Heart right ventricle (tissue), 16 donors: ENCODE measurements around the gene OSBPL9. TPM values are rescaled to one million over a fixed set of nuclear protein-coding genes. Genes with fewer than 3 reads are reported as not detected.
A peak's percentile ranks its signal among the peaks of the same experiment; 100 is the strongest.
"Not testable (repeated sequence)": the region's sequence is repeated elsewhere in the genome, so short reads cannot be mapped to it uniquely, and the experiment has no call there.

Experiments
- ATAC-seq, 8 donors: fragments of 200-7000 bp; cut with Tn5 transposase; one replicate each; pipeline ENCODE4 v1.9.1; 2020; ENCODE audit warnings: mild to moderate bottlenecking in 8 of 8, moderate library complexity in 8 of 8, moderate number of reproducible peaks in 1 of 8
- DNase-seq, 2 donors: peaks; one replicate each; pipeline ENCODE4 v3.0.0-alpha.2; 2020
- H3K27ac ChIP-seq, 10 donors: fragments of 200-600 bp; sonication (generic) in 2 of 10; one replicate each; pipeline versions ENCODE4 v1.5.0 to v1.8.0; 2020 to 2022; ENCODE audit warnings: mild to moderate bottlenecking in 3 of 10
- H3K27me3 ChIP-seq, 7 donors: fragments of 200-600 bp; one replicate each; pipeline ENCODE4 v1.8.0; 2021 to 2022; ENCODE audit warnings: mild to moderate bottlenecking in 2 of 7
- H3K36me3 ChIP-seq, 9 donors: fragments of 200-600 bp; sonication (generic) in 1 of 9; one replicate each; pipeline versions ENCODE4 v1.5.0 to v1.8.0; 2020 to 2022; ENCODE audit warnings: mild to moderate bottlenecking in 2 of 9
- H3K4me1 ChIP-seq, 9 donors: fragments of 200-600 bp; sonication (generic) in 1 of 9; one replicate each; pipeline versions ENCODE4 v1.5.0 to v1.8.0; 2020 to 2022; ENCODE audit warnings: mild to moderate bottlenecking in 4 of 9
- H3K4me3 ChIP-seq, 10 donors: fragments of 200-600 bp; sonication (generic) in 2 of 10; one replicate each; pipeline versions ENCODE4 v1.5.0 to v1.8.0; 2020 to 2022; ENCODE audit warnings: mild to moderate bottlenecking in 7 of 10, moderate library complexity in 2 of 10
- H3K9me3 ChIP-seq, 11 donors: fragments of 200-600 bp in 10 of 11; sonication (generic) in 2 of 11; one replicate each; pipeline versions ENCODE4 v1.5.0 to v1.8.0; 2013 to 2022; ENCODE audit warnings: mild to moderate bottlenecking in 2 of 11, control low read depth in 1 of 11, moderate library complexity in 1 of 11
- CTCF ChIP-seq, 9 donors: fragments of 200-600 bp; sonication (generic) in 2 of 9; IDR thresholded peaks; one replicate each; pipeline versions ENCODE4 v1.5.0 to v1.8.0; 2021 to 2022; ENCODE audit warnings: antibody characterized with exemption in 9 of 9, mild to moderate bottlenecking in 5 of 9, moderate library complexity in 1 of 9
- WGBS, 2 donors: extraction: QIAGEN DNeasy Blood & Tissue Kit; methylation state at CpG; one replicate each; pipeline ENCODE4 v1.1.7; 2013; ENCODE audit warnings: inconsistent platforms in 1 of 2; 5-methylcytosine and 5-hydroxymethylcytosine counted together
- intact Hi-C, 10 donors: fragments of 100-400 bp; cut with DNase I; formaldehyde crosslinking; loops; one replicate each; pipeline versions ENCODE4 v1.11.1 to v1.14.2; 2022
- polyA plus RNA-seq, 2 donors: library from polyadenylated mRNA; stranded (reverse); fragments of 200-250 nt; gene quantifications; one replicate each; pipeline ENCODE4 v1.2.3, GENCODE V29; 2013
- total RNA-seq, 10 donors: library from RNA; stranded (reverse); fragmentation: NEBNext Ultra II Directional in 3 of 10; extraction: Animal tissue kit (Norgen Biotek cat#: 25700) in 3 of 10; gene quantifications; one replicate each; pipeline versions ENCODE4 v1.2.1 to v1.2.4, GENCODE V29; 2021 to 2023
- donor health status: Arrhythmogenic right ventricular cardiomyopathy.
- donor health status: ischemic (EF 13 %, LVEDD 7.1; RV severe dilation, severe dysfunction).
- donor health status: healthy with polysubstance abuse.
- donor health status: DM: no; HTN: yes; CAD: no.
- donor health status: DM: no; HTN: no; CAD: no.
- donor health status: ischemic (EF 25% LVEDD 6.9; RV normal size, moderate dysfunction).
- donor health status: ischemic (EF 25% LVEDD 5.7; RV mildly dilated, moderate dysfunction).
- donor health status: healthy.
- donor health status: DM: yes; HTN: yes; CAD: no.
- donor health status: Ischemic cardiomyopathy.
- donor health status: ischemic (EF 35%, LVEDD 5.7; RV mildly dilated, moderate dysfunction).
- donor health status: nonischemic (EF 11% LVEDD 7.7; RV severe dilation, severe dysfunction).
- donor health status: DM: yes; HTN: yes; CAD: no.
- donor health status: PGD.
- donor health status: ischemic (EF 29% LVEDD 5.4; RV normal size, mild dysfunction).
- donor health status: nonischemic (EF 23%, LVEDD 6.1; RV moderate dilation, normal function).

The OSBPL9 gene
- total and polyA plus RNA-seq, 12 donors, result 32.5 to 82.9 (median 55.6) TPM

- intact Hi-C loops, result loop anchor here in 1 of 10 donors (5.0 kb wide), 1 partner anchor 123 kb away; no protein-coding TSS in a partner anchor
These were observed 27.1 kb downstream of the OSBPL9 start for GRCh38 chr1:51644020-51644419.

DNA sequence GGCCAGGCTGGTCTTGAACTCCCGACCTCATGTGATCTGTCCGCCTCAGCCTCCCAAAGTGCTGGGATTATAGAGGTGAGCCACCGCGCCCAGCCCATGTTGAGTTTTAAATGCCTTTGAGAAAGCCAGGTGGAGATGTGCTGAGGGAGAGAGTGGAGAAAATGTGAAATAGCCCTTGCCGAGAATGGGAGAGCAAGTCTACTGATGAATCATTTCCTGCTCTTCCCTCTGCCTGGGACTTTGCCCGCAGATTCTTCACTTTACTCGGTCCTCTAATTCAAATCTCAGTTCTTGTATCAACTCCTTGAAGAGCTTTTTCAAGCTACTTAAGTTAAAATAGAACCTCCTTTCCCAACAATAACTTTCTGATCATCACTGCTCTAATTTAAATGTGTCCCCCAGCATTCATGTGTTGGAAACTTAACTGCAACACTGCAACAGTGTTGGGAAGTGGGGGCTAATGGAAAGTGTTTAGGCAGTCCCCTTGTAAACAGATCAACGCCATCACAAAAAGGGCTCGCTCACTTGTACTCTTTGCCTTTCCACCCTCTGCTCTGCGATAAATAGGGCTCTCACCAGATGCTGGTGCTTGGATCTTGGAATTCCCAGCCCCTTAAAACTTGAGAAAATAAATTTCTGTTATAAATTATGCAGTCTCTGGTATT, 27.8 kb downstream of the OSBPL9 start:
- Histone ChIP-seq H3K27me3 (no peaks in the 10 kb centered on the region), H3K4me1 (peaks cover 16 to 77% (median 57%) of the 10 kb centered on the region in 9 donors), H3K4me3 (no peak overlapping the region), H3K27ac (peak overlapping the region in 9 of 10 donors; percentile 28 to 79 (median 52)), H3K9me3 (peaks cover 0 to 6% (median 0%) of the 10 kb centered on the region in 11 donors), H3K36me3 (no peaks in the 10 kb centered on the region)
- no peak for TF ChIP-seq CTCF (IDR thresholded peaks at IDR 0.05)
- DNase-seq (no peak), ATAC-seq (peak in 2 of 8 donors; percentile 34 to 53)
- intact Hi-C loops, result loop anchor here in 1 of 10 donors (5.0 kb wide), 1 partner anchor 123 kb away; no protein-coding TSS in a partner anchor
- WGBS, 2 donors, result 83% methylated on average over 10 of the region's 10 CpGs

More at GRCh38 chr1:51644020-51644419, 27.1 kb downstream of the OSBPL9 start:
- H3K36me3 ChIP-seq, result no peaks in the 10 kb centered on the region
- 98 to 99% methylated on average over 5 of the region's 5 CpGs for WGBS, 2 donors
- peak overlapping the region in 8 of 10 donors; percentile 28 to 79 (median 58) for H3K27ac ChIP-seq
- H3K9me3 ChIP-seq, result peaks cover 0 to 6% (median 0%) of the 10 kb centered on the region in 11 donors
- ATAC-seq, result no peak
- peaks cover 16 to 70% (median 51%) of the 10 kb centered on the region in 9 donors for H3K4me1 ChIP-seq
- no peak overlapping the region for H3K4me3 ChIP-seq
- no peak for TF ChIP-seq CTCF (IDR thresholded peaks at IDR 0.05)
- no peaks in the 10 kb centered on the region for H3K27me3 ChIP-seq
- DNase-seq, result no peak

GRCh38 chr1:51646592-51646991, 29.7 kb downstream of the OSBPL9 start:
- ATAC-seq, H3K27ac ChIP-seq, DNase-seq, H3K4me3 ChIP-seq, H3K36me3 ChIP-seq, intact Hi-C loops, H3K27me3 ChIP-seq, H3K9me3 ChIP-seq: not testable (repeated sequence)
- 97 to 100% methylated on average over 3 of the region's 3 CpGs for WGBS, 2 donors
- H3K4me1 ChIP-seq, result peaks cover 16 to 77% (median 58%) of the 10 kb centered on the region in 9 donors

DNA sequence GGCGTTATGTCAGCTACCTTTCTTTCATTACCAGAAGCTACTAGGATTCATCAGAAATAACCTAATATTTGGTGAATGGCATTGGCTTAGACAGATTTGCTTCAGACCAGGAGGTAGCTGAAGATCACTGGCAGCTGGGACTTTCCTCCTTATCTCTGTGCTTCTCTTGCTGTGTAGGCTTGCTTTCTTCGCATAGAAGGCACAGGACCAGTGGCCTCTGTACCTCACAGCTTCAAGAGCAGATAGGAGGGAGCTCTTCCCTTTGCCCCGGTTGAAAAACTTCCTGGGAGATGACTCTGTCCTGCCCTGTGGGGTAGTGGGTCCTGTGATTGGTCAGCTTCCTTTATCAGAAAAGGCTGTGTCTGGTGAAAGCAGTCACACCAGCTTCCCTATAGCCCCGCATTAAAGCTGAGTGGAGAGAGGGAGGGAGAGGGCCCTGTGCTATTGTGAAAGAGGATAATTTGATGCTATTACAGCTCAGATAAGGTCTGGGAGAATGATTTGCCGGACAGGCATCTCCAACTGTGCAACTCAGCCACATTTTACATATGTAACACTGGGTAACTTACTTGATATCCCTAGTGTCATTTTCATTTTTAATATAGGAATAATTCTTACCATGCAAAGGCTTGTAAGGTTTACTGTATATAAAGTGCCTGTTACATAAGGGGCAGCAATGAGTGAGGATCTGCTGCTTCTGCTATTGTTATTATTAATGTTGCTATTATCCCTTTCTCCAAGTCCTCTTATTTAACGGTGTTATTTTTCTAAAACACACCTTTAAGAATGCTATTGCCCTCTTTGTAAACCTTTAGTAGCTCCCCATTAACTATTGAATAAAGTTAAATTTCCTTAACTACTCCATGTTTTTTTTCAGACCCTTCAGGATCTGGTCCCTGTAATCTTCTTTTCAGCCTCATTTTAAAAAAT, 31.6 kb downstream of the OSBPL9 start:
- intact Hi-C loops, result no loop called here
- ATAC-seq, result peak; percentile 48 to 86 (median 62)
- TF ChIP-seq CTCF (IDR thresholded peaks at IDR 0.05), result no peak
- WGBS, 2 donors, result 38 to 47% methylated on average over 6 of the region's 6 CpGs
- DNase-seq, result no peak
- H3K36me3 ChIP-seq, result peaks cover 0 to 8% (median 0%) of the 10 kb centered on the region in 9 donors
- no peaks in the 10 kb centered on the region for H3K27me3 ChIP-seq
- no peak overlapping the region for H3K4me3 ChIP-seq
- H3K27ac ChIP-seq, result peak overlapping the region in 8 of 10 donors; percentile 18 to 75 (median 54)
- peaks cover 6 to 76% (median 49%) of the 10 kb centered on the region in 9 donors for H3K4me1 ChIP-seq
- peaks cover 0 to 6% (median 0%) of the 10 kb centered on the region in 11 donors for H3K9me3 ChIP-seq
